Astrocyte of the spinal cord (primary cell): ENCODE data around the gene OR2A25.

Experiments used
- DNase-seq: peaks from one replicate; pipeline ENCODE4 v3.0.0; 2011; ENCODE audit warnings: low read depth, low spot score
- H3K4me3 ChIP-seq: 2 replicates; pipeline ENCODE4 v1.5.1; 2011; ENCODE audit warnings: low read depth, mild to moderate bottlenecking, low read length, moderate library complexity
- CTCF ChIP-seq: IDR thresholded peaks from 2 replicates; pipeline ENCODE4 v1.5.1; 2012; ENCODE audit warnings: low read depth, mild to moderate bottlenecking, low read length, inconsistent platforms
- in situ Hi-C: cut with HindIII; loops from 2 replicates; pipeline ENCODE4 v1.10.0; 2017; ENCODE audit warnings: low sequenced_read_pairs

OR2A25 gene

DNA sequence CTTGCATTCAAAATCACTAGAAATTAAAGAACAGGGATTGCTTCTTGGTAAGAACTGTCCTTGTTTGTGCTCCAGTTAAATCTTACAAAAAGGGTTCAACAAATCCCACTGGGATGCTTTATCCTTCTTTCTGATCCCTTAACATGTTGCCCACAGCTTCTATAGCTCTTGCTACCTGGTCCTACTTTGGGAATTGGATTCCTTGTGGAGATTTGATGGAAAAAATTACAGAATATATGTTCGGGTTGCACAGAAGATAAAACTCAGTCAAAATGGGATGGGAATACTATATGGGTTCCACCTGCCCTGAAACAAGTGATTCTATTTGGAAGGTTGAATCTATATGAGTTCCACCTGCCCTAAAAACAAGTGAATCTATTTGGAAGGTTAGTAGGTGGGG, at the start of gene OR2A25:
OR2A25 (plus strand) TSS at position 301 of the 400 bp plus-strand sequence. CDS start 4,409 bp downstream, outside the sequence.
- no peak within 1 kb of the TSS for H3K4me3 ChIP-seq
- TF ChIP-seq CTCF, result no peak
- in situ Hi-C loops, result no loop called here
- no peak for DNase-seq

GRCh38 chr7:144020340-144020739, 49.3 kb upstream of the OR2A25 start:
- H3K4me3 ChIP-seq, result no peak overlapping the region
- TF ChIP-seq CTCF, result no peak
- no peak for DNase-seq
- in situ Hi-C loops, result no loop called here

GRCh38 chr7:144022169-144022568, 47.4 kb upstream of the OR2A25 start:
- no peak overlapping the region for H3K4me3 ChIP-seq
- in situ Hi-C loops, result no loop called here
- TF ChIP-seq CTCF, result no peak
- DNase-seq, result no peak

- DNase-seq, result no peak
- H3K4me3 ChIP-seq, result no peak overlapping the region
- no peak for TF ChIP-seq CTCF
- in situ Hi-C loops, result no loop called here
Measured at GRCh38 chr7:144023171-144023827, 46.3 kb upstream of the OR2A25 start.

- in situ Hi-C loops, result no loop called here
- no peak overlapping the region for H3K4me3 ChIP-seq
- no peak for TF ChIP-seq CTCF
Measured at GRCh38 chr7:144024213-144024612, 45.4 kb upstream of the OR2A25 start.

DNA sequence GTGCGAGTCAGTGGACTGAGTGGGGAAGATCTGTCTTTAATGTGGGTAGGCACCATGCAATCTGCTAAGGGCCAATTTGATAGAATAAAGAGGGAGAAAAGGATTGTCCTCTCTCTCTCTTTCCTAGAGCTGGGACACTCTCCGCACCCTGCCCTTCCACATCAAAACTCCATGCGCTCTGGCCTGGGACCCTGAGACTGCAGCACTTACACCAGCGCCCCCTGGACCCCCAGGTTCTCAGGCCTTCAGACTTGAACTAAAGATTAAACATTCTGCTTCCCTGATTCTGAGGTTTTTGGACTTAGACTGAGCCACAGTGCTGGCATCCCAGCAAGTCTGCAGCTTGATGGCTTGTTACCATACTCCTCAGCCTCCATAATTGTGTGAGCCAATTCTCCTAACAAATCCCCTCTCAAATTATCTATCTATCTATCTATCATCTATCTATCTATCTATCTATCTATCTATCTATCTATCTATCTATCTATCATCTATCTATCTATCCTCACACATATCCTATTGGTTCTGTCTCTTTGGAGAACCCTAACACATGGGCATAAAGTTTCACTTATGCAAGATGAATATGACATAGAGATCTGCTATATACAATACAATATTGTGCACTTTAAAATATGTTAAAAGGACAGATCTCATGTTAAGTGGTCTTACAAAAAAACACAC, 43.3 kb upstream of the OR2A25 start:
- TF ChIP-seq CTCF, result no peak
- in situ Hi-C loops, result no loop called here
- H3K4me3 ChIP-seq, result no peak overlapping the region
- DNase-seq, result no peak

More at GRCh38 chr7:144024213-144024612, 45.4 kb upstream of the OR2A25 start:
- no peak for DNase-seq
